Adipocyte (in vitro differentiated cells): ENCODE measurements around the gene BTBD3.

ENCODE experiments used
- DNase-seq: peaks from one replicate; pipeline ENCODE4 v3.0.0-alpha.2; 2015; ENCODE audit warnings: low read depth
- H3K27me3 ChIP-seq: replicated peaks from 2 replicates; pipeline ENCODE4 v1.7.0; 2013; ENCODE audit warnings: mild to moderate bottlenecking, low read length, moderate library complexity; ENCODE audit not compliant: control insufficient read depth, insufficient read depth
- H3K36me3 ChIP-seq: 2 replicates; pipeline ENCODE4 v1.7.0; 2013; ENCODE audit warnings: low read length, mild to moderate bottlenecking, moderate library complexity; ENCODE audit not compliant: control insufficient read depth, insufficient read depth, severe bottlenecking
- H3K4me1 ChIP-seq: 2 replicates; pipeline ENCODE4 v1.7.0; 2013; ENCODE audit warnings: mild to moderate bottlenecking, low read length, moderate library complexity; ENCODE audit not compliant: control insufficient read depth, insufficient read depth
- H3K4me3 ChIP-seq: 2 replicates; pipeline ENCODE4 v1.7.0; 2013; ENCODE audit warnings: mild to moderate bottlenecking, low read length, moderate library complexity
- H3K9ac ChIP-seq: 2 replicates; pipeline ENCODE4 v1.7.0; 2013; ENCODE audit warnings: mild to moderate bottlenecking, low read length, moderate library complexity
- H3K9me3 ChIP-seq: 2 replicates; pipeline ENCODE4 v1.7.0; 2013; ENCODE audit warnings: mild to moderate bottlenecking, low read length, moderate library complexity; ENCODE audit not compliant: control insufficient read depth

BTBD3 gene

DNA sequence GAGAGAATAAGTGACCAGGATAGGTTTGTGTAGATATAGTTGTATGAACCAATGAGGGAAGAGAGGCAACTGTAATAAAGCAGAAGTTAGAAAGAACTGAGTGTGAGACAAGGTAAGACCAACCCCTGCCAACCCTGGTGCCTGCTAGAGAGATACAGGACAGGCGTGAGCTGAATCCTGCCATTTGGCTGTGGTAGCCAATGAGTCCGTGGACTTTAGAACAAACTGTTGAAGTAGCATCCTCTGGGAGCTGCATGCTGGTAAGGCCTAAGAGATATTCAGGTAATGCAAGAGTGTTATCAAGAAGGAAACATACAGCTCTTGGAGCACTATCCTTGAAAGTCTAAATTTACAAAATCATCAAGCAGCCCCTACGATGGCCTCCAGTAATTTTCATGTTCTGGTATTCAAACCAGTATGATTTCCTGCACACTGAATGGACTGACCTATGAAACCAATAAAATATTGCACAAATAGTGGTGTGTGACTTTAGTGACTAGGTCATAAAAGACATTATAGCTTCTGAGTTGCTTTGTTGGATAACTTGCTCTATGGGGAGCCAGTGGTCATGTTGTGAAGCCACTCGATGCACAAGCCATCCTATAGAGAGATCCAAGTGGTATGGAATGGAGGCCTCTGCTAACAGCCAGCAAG lies 24.0 kb downstream of the BTBD3 start:
- no peaks in the 10 kb centered on the region for H3K27me3 ChIP-seq
- peaks cover 4% of the 10 kb centered on the region for H3K9me3 ChIP-seq
- no peak for DNase-seq
- H3K36me3 ChIP-seq = no peaks in the 10 kb centered on the region
- H3K4me1 ChIP-seq = no peaks in the 10 kb centered on the region
- H3K9ac ChIP-seq = no peak overlapping the region
- no peak overlapping the region for H3K4me3 ChIP-seq

DNA sequence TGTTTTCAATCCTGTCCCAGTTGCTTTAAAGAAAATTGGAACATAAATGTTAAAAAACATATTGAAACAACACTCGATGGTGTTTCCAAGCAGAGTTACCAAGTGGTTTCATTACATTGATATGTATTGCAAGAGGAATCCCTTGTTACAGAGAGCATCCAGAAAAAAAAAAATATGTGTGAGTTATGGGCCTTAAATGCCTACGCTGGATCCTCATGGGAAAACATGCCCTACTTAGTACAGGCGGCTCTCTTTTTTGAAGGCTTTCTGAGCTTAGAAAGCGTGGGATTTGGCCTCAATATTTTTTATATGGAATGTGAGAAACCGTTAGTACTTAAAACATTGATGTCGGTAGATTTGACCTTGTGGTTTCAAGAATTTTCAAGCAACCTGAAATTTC lies 26.1 kb downstream of the BTBD3 start:
- Histone ChIP-seq H3K4me1 (no peaks in the 10 kb centered on the region), H3K9me3 (peaks cover 4% of the 10 kb centered on the region), H3K4me3 (no peak overlapping the region), H3K9ac (no peak overlapping the region), H3K36me3 (no peaks in the 10 kb centered on the region), H3K27me3 (no peaks in the 10 kb centered on the region)
- DNase-seq = no peak

GRCh38 chr20:11948806-11949205 lies 31.1 kb downstream of the BTBD3 start:
- no peak for DNase-seq
- Histone ChIP-seq H3K4me1 (no peaks in the 10 kb centered on the region), H3K9ac (no peak overlapping the region), H3K27me3 (no peaks in the 10 kb centered on the region), H3K9me3 (peaks cover 9% of the 10 kb centered on the region), H3K36me3 (no peaks in the 10 kb centered on the region), H3K4me3 (no peak overlapping the region)

DNA sequence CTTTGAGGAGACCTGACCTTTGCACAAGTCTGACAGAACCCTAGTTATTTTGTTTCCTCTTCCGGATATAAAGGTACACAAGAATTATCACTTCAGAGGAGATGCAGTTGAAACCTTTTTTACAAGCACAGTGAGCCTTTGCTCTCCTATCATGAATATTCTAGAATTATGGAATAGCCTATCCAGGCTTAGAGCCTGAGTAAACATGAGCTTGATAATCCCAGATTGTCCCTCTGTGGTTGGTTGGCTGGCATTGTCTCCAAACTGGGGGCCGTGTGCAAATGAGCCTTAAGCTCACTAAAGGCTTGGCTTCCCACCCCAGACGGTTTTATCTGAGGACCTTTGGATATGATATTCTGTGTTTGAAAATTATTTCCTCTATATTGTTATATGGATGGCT lies 32.0 kb downstream of the BTBD3 start:
- Histone ChIP-seq H3K4me1 (no peaks in the 10 kb centered on the region), H3K36me3 (no peaks in the 10 kb centered on the region), H3K9ac (no peak overlapping the region), H3K4me3 (no peak overlapping the region), H3K9me3 (peaks cover 8% of the 10 kb centered on the region), H3K27me3 (no peaks in the 10 kb centered on the region)
- no peak for DNase-seq

GRCh38 chr20:11951696-11952095 lies 34.0 kb downstream of the BTBD3 start:
- no peak for DNase-seq
- H3K27me3 ChIP-seq = no peaks in the 10 kb centered on the region
- no peaks in the 10 kb centered on the region for H3K4me1 ChIP-seq

DNA sequence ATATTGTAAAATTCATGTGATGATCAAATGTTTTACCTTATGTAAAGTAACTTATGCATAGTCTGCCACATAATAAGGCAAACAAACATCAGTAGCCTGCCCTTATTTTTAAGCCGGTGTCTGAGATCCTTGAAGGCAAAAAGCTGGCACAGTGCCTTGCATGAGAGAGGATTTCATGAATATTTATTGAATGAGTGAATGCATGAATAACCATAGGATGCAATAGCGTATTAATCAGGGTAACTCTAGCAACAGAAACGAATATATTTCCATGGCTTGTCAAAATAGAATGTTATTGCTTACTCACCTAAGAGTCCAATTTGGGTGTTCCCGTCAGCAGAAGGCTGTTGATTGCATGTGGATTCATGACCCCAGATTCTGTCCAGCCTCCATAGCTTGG lies 34.9 kb downstream of the BTBD3 start:
- H3K27me3 ChIP-seq = no peaks in the 10 kb centered on the region
- DNase-seq = peak; percentile 7

More at GRCh38 chr20:11951696-11952095, 34.0 kb downstream of the BTBD3 start:
- no peak overlapping the region for H3K9ac ChIP-seq
- H3K36me3 ChIP-seq = no peaks in the 10 kb centered on the region
- no peak overlapping the region for H3K4me3 ChIP-seq
- peaks cover 10% of the 10 kb centered on the region for H3K9me3 ChIP-seq

GRCh38 chr20:11957911-11958310 lies 40.2 kb downstream of the BTBD3 start:
- Histone ChIP-seq H3K4me3 (no peak overlapping the region), H3K36me3 (no peaks in the 10 kb centered on the region), H3K4me1 (no peaks in the 10 kb centered on the region), H3K9ac (no peak overlapping the region), H3K9me3 (peaks cover 5% of the 10 kb centered on the region), H3K27me3 (no peaks in the 10 kb centered on the region)
- no peak for DNase-seq

More for the DNA sequence above, 34.9 kb downstream of the BTBD3 start:
- Histone ChIP-seq H3K4me3 (no peak overlapping the region), H3K4me1 (no peaks in the 10 kb centered on the region), H3K9me3 (peaks cover 10% of the 10 kb centered on the region), H3K36me3 (no peaks in the 10 kb centered on the region), H3K9ac (no peak overlapping the region)

DNA sequence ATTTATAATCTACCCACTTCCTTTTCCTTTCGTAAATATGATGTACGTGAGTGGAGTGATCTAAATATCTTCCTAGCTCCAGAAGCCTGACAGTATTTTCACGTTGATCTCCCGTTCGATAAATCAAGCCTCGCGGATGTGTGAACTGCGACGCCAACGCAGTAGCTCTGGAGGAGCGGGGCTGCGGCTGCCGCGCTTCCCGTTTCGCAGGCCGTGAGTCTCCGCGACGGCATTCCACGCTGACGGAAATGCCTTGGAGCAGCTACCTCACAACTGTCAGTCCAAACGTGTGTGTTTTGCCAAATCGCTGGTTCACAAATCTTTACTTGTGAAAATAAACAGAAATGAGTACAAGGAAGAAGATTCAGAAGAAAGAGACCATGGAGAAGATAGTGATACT lies 41.2 kb downstream of the BTBD3 start:
- Histone ChIP-seq H3K36me3 (no peaks in the 10 kb centered on the region), H3K27me3 (no peaks in the 10 kb centered on the region), H3K4me1 (no peaks in the 10 kb centered on the region), H3K9ac (no peak overlapping the region), H3K9me3 (peaks cover 5% of the 10 kb centered on the region), H3K4me3 (no peak overlapping the region)
- no peak for DNase-seq

DNA sequence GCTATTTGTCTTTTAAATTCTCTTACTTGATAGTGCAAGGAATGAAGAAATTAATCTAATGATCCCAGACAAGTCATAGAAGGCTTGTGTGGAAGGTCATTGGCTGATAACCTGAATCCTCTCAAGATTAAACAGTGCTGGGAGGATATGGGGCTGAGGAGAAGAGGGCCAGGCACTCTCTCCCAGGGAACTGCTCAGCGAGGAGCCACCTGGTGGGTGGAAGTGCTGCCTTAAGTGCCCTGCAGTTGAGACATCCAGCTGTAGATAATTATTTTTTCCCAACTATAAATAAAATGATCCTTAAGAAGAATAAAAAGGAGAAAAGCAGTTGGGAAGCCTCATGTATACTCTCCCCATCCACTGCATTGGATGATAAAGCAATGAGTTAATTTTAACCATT lies 47.9 kb downstream of the BTBD3 start:
- Histone ChIP-seq H3K9me3 (no peaks in the 10 kb centered on the region), H3K36me3 (no peaks in the 10 kb centered on the region), H3K4me3 (no peak overlapping the region), H3K9ac (no peak overlapping the region), H3K27me3 (no peaks in the 10 kb centered on the region), H3K4me1 (no peaks in the 10 kb centered on the region)
- no peak for DNase-seq

- H3K4me3 ChIP-seq = no peak overlapping the region
- DNase-seq = peak; percentile 17
- no peak overlapping the region for H3K9ac ChIP-seq
- no peaks in the 10 kb centered on the region for H3K4me1 ChIP-seq
- no peaks in the 10 kb centered on the region for H3K27me3 ChIP-seq
- H3K9me3 ChIP-seq = no peaks in the 10 kb centered on the region
- H3K36me3 ChIP-seq = no peaks in the 10 kb centered on the region
These were observed 48.5 kb downstream of the BTBD3 start for GRCh38 chr20:11966186-11966585.

DNA sequence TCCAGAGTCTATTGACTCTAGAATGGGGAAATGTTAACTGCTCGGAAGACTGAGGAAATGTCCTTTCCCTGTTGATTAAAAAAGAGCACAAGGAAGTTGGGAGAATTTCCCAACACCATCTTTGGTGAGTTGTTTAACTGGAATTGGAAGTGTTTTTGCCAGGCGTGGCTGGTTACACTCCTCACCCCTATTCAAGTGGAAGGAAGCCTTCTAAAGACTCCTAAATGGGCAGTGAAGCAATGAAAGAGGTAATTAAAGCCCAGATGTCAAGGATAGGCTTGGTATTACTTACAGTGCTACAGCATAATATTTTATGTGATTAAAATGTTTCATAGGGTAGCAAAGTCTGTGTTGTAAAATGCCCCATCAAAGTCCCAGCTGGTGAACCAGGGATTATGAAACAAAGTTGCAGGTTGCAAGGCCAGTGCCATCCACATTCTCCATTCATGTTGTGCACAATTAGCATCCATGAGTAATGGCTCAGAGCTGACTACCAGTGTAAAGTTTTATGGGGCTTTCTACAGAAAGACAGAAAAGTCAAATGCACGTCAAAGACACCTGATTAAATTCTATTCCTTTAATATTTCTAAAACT lies 52.6 kb downstream of the BTBD3 start:
- no peaks in the 10 kb centered on the region for H3K4me1 ChIP-seq
- no peaks in the 10 kb centered on the region for H3K9me3 ChIP-seq
- no peak overlapping the region for H3K4me3 ChIP-seq
- no peaks in the 10 kb centered on the region for H3K36me3 ChIP-seq
- no peak for DNase-seq
- no peak overlapping the region for H3K9ac ChIP-seq
- H3K27me3 ChIP-seq = peaks cover 4% of the 10 kb centered on the region

GRCh38 chr20:11972478-11972877 lies 54.8 kb downstream of the BTBD3 start:
- DNase-seq = no peak
- H3K36me3 ChIP-seq = no peaks in the 10 kb centered on the region
- peaks cover 4% of the 10 kb centered on the region for H3K9me3 ChIP-seq
- H3K4me3 ChIP-seq = no peak overlapping the region
- no peak overlapping the region for H3K9ac ChIP-seq
- no peaks in the 10 kb centered on the region for H3K4me1 ChIP-seq
- peaks cover 4% of the 10 kb centered on the region for H3K27me3 ChIP-seq
